Left cardiac atrium (tissue), 4 donors: ENCODE data around the gene AARSD1. TPM values are rescaled to one million over a fixed set of nuclear protein-coding genes. Genes with fewer than 3 reads are reported as not detected.

ENCODE experiments used
- ATAC-seq, 2 donors: fragments of 200-7000 bp; cut with Tn5 transposase; one replicate each; pipeline ENCODE4 v1.9.1; 2020; ENCODE audit warnings: mild to moderate bottlenecking in 2 of 2, moderate library complexity in 2 of 2
- DNase-seq: peaks from one replicate; pipeline ENCODE4 v3.0.0-alpha.2; 2020
- intact Hi-C, 2 donors: fragments of 100-400 bp; cut with DNase I; formaldehyde crosslinking; loops; one replicate each; pipeline versions ENCODE4 v1.14.1 to v1.15.1; 2022 to 2023
- total RNA-seq, 2 donors: library from RNA; stranded (reverse); fragmentation: NEBNext Ultra II Directional; extraction: Animal tissue kit (Norgen Biotek cat#: 25700); gene quantifications; one replicate each; pipeline ENCODE4 v1.2.1, GENCODE V29; 2021
- donor health status: DM: no; HTN: yes; CAD: no.
- donor health status: DM: no; HTN: yes; CAD: no; lungs with severe emphysema.
- donor health status: DM: yes; HTN: yes; CAD: no.
- donor health status: Dilated cardiomyopathy.

Gene AARSD1
- total RNA-seq, 2 donors from 2014 or later = 23.5 to 34.5 TPM

- intact Hi-C loops = no loop called here
- ATAC-seq = no peak
- no peak for DNase-seq
Measured at GRCh38 chr17:42901535-42902229, 62.6 kb downstream of the AARSD1 start.

Other genes starting within 250 kb of the AARSD1 start
- gene EZH1, start 219.4 kb downstream of the AARSD1 start, total RNA-seq = 10 to 100 TPM; 28.7 to 38.1 TPM
- gene RAMP2, start 203.2 kb downstream of the AARSD1 start, total RNA-seq = 10 to 100 TPM; 40.9 to 49.7 TPM
- gene VPS25, start 191.0 kb downstream of the AARSD1 start, total RNA-seq = 10 to 100 TPM; 30.0 to 32.1 TPM
- gene WNK4, start 183.8 kb downstream of the AARSD1 start, total RNA-seq = not detected
- gene COA3, start 165.8 kb downstream of the AARSD1 start, total RNA-seq = 10 to 100 TPM; 60.3 to 63.9 TPM
- under 1 TPM in 1 of 2 donors, not detected in 1; 0.44 TPM for gene CNTD1, start 165.6 kb downstream of the AARSD1 start, total RNA-seq
- 10 to 100 TPM; 63.5 to 72.5 TPM for gene BECN1, start 140.2 kb downstream of the AARSD1 start, total RNA-seq
- gene PSME3, start 131.1 kb downstream of the AARSD1 start, total RNA-seq = 10 to 100 TPM; 67.8 to 83.3 TPM
- gene AOC2, start 119.9 kb downstream of the AARSD1 start, total RNA-seq = 1 to 10 TPM; 1.6 to 3.8 TPM
- gene AOC3, start 113.3 kb downstream of the AARSD1 start, total RNA-seq = 10 to 100 TPM; 56.6 to 96.4 TPM
- not detected for gene G6PC1, start 63.7 kb downstream of the AARSD1 start, total RNA-seq
- gene PTGES3L, start 15.6 kb upstream of the AARSD1 start, total RNA-seq = 10 to 100 TPM; 37.8 to 49.4 TPM
- gene RUNDC1, start 16.1 kb upstream of the AARSD1 start, total RNA-seq = 10 to 100 TPM in 1 of 2 donors, 1 to 10 TPM in 1; 9.3 to 14.5 TPM
- gene RPL27, start 34.0 kb upstream of the AARSD1 start, total RNA-seq = 100 to 1,000 TPM; 722 to 820 TPM
- 10 to 100 TPM; 19.4 to 23.7 TPM for gene IFI35, start 42.3 kb upstream of the AARSD1 start, total RNA-seq
- 100 to 1,000 TPM; 115 to 118 TPM for gene VAT1, start 57.9 kb upstream of the AARSD1 start, total RNA-seq
- gene RND2, start 60.8 kb upstream of the AARSD1 start, total RNA-seq = 1 to 10 TPM; 1.6 to 1.8 TPM
- 1 to 10 TPM; 2.9 to 7.9 TPM for gene BRCA1, start 160.9 kb upstream of the AARSD1 start, total RNA-seq
- 10 to 100 TPM; 71.9 to 87.2 TPM for gene NBR1, start 206.8 kb upstream of the AARSD1 start, total RNA-seq
- 1 to 10 TPM; 7.6 to 8.4 TPM for gene TMEM106A, start 247.4 kb upstream of the AARSD1 start, total RNA-seq